GM19238 (cell line): ENCODE results near the gene HLF.

ENCODE experiments used
- DNase-seq: peaks from one replicate; pipeline ENCODE4 v3.0.0; 2011; ENCODE audit warnings: low spot score; ENCODE audit not compliant: insufficient read length

The HLF gene

DNA sequence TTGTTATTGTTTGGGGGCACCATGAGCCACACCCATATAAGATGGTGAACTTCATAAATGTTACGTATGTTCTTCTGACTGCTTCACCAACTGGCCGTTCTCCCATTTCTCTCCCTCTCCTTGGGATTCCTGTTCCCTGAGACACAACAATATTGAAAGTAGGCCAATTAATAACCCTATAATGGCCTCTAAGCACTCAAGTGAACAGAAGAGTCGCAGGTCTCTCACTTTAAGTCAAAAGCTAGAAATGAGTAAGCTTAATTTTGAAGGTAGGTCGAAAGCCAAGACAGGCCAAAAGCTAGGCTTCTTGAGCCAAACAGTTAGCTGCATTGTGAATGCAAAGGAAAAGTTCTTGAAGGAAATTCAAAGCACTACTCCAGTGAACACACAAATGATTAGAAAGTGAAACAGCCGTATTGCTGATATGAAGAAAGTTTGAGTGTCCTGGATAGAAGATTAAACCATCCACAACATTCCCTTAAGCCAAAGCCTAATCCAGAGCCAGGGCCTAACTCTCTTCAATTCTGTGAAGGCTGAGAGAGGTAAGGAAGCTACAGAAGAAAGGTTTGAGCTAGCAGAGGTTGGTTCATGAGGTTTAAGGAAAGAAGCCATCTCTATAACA lies 25.8 kb downstream of the HLF start:
- no peak for DNase-seq

DNA sequence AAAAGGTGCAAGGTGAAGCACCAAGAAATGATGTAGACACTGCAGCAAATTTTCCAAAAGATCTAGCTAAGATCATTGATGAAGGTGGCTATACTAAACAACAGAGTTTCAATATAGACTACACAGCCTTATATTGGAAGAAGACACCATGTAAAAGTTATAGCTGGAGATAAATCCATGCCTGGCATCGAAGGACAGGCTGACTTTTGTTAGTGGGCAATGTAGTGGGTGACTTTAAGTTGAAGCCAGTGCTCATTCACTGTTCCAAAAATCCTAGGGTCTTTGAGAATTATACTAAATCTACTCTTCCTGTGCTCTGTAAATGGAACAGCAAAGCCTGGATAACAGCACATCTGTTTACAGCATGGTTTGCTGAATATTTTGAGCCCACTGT lies 26.4 kb downstream of the HLF start:
- DNase-seq: no peak

DNA sequence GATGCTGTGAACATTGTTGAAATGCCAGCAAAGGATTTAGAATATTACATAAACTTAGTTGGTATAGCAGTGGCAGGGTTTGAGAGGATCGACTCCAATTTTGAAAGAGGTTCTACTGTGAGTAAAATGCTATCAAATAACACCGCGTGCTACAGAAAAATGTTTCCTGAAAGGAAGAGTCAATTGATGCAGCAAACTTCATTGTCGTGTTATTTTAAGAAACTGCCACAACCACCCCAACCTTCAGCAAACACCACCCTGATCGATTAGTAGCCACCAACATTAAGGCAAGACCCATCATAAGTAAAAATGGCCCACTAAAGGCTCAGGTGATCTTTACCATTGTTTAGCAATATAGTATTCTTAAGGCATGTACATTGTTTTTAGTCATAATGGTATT lies 27.3 kb downstream of the HLF start:
- DNase-seq: no peak

DNA sequence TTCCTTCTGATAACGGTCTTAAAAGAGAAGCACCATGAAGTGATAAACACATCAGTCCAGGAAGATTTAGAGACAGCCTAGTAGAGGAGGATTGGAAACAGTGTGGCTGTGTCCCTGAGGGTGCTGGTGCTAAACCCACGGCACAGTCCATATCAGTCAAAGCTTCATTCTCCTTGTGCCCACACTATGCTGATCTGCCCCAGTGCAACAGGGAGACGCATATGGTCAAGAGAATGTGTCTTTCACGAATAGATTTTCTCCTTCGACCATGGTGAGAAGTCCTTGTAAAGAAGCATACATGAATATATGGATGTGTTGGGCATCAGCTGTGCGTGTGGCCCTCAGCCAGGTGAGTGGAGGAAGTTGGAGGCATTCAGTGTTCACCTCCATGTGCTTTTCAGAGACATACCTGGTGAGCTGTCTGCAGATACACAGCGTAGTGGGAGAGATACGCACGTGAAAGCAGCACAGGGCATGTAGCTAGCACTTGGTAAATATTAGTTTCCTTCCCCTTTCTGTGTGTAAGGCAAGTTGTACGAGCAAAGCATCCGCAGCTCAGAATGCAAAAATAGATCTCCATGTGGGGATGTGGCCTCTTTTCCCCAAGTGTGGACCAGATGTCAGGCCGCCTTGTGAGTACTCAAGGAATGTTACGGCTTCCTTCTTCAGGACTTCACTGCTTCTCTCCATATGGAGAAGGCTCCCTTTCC lies 29.4 kb downstream of the HLF start:
- DNase-seq: no peak

DNA sequence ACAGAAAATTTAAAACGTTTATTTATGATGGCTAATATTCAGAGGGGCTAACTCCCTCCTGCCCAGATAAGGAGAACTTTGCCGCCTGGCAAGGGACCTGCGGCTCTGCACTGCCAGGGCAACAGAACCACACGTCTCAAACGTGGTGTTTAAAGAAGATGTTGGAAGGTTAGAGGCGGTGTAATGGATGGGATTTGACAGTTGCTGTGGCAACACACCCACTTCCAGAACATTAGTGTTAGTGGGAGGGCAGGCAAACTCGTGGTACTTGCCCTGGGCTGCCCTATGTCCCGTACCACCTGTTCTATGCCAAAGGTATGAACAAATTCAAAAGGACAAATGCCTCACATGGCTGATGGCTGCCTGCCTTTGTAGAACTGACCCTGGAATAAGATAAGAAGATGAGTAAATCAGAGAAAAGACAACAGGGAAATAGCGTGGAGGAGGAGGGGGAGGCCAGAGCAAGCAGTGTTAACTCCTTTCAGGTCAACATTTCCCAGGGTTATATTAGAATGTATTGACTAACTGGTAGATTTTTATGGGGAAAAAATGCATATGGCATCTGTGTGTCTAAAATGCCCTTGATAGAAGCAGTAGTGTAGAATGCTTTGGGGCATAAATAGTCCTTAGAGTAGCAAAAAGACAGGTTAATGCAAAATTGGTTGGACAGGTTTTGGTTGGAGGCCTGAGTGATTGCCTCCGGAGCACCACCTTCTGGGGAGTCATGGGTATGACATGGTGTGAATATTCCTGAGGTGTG lies 30.8 kb downstream of the HLF start:
- peak; percentile 54 for DNase-seq

DNA sequence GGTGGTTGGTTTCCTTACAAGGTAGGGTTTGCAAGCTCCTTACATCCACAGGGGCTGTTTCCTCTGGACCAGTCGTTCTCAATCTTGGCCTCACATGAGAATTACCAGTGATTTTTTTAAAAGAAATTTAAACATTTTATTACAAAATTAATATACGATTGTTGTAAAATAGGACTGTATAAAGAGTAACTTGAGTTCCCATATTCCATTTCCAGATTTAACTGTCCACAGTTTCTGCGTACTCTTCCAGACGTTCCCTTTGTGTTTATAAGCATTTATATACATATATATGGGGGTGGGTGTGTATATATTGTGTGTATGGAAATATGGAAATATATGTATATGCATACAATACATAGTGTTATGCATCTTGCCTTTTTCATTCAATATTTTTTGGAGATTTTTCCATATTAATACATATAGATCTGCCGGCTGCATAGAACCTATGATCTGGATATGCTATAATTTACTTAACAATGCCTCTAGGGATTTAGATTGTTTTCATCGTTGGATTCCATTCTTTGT lies 31.5 kb downstream of the HLF start:
- DNase-seq: no peak

DNA sequence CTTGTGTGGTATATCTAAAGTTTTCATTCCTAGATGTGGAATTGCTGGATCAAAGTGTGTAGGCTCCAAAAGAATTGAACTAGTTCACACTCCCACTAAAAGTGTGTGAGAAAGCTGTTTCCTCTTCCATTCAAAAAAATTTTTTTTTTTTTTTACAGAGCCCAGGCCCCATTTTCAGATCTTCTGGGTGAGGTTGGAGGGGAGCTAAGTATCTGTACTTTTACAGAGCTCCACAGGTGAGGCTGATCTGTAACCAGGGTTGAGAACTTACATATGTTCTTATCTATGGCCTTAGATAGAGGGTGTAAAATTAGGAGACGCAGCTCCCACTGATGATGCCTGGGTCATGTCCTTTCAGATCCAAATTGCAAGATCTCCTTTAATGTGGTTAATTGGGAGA lies 31.9 kb downstream of the HLF start:
- DNase-seq: no peak

DNA sequence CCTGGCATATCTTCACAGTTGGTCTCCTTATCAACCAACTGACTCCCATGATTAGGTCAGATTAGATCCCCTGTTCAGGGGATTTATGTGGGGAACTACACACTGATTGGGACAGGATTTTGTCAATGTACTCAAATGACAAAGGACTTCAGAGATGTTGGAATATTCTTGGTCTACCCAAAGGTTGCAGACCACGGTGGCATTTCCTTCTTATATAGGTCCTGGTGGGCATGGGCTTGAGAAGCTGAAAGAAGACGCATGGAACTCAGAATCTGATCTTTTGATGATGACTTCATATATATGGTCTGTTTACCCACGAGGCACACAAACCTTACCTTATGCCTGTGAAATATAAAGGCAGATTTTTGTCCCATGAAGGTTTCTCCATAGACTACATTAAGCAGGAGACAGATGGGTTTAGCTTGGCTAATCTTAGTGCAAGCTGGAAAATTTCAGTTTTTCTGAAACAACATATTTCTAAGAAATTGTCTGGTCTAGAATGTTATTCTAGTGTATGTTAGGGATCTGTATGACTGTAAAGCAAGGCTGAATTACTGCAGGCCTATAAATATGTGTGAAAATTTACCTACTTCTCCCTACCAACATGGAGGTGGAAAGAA lies 33.5 kb downstream of the HLF start:
- DNase-seq: no peak

DNA sequence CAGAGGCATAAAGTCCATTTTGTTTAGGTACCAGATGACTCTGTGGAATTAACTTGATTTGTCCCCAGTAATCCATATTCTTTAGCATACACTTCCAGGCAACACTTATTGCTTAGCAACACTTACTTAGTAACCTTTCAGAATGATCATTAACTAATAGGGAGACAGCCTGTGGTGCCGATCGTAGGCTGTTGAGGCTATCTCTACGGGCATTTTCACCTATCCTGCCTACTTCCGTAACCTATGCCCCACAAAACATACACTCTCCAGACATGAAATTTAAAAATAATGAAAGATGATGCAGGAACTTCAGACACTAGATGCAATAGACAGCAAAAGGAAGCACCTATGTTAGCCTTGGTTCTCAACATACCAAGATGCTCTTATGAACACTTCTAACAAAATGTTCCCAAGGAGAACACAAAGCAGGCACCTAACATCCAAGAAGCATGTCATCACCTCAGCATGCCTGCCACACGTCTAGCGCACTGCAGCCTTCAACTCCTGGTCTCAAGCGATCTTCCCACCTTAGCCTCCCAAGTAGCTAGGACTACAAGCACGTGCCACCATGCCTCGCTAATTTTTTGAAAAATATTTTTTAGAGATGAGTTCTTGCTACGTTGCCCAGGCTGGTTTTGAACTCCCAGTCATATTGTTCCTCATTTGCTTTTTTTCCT lies 34.5 kb downstream of the HLF start:
- no peak for DNase-seq

DNA sequence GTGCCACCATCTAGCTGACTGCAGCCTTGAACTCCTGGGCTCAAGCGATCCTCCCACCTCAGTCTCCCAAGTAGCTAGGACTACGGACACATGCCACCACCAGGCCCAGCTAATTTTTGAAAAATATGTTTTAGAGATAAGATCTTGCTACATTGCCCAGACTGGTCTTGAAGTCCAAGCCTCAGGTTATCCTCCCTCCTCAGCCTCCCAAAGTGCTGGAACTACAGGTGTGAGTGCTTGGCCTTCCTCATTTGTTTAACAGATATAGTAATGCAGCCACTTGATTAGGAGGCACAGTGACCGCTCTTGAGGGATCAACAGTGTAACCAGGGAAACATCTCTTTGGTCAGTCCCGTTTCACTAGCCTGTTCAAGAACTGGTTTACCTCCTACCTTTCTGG lies 35.1 kb downstream of the HLF start:
- DNase-seq: no peak

DNA sequence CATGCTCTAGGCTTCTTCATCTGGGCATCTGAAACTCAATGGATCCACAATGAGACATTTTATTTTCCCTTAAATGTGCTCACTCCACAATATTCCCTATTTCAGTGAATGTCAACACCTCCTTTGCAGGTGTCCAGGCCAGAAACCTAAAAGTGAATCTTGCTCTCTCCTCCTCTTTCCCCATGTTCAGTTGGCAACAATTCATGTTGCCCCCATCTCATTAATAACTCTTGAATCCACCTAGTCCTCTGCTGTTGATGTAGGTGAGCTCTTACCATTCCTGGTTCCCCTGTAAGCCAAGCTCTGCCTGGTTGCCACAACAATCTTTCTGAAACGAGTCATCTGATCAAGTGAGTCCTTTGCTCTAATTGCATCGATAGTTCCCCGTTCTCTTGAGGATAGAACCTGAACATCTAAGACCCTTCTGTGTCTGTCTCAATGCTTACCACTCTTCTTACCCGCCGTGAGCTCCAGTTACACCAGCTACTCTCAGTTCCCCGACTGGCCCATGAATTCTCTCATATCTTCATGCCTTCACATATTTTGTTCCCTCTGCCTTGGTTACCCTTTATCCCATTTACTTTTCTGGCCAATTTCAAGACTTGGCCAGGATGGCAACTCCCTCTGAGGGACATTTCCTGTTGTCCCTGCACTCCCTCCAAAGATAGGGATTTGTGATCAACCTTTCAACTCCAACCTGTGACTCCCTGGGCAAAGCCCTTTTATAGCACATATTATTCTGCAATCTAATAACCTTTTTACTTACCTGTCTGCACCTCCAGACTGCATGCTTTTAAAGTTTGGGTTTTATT lies 35.9 kb downstream of the HLF start:
- no peak for DNase-seq

DNA sequence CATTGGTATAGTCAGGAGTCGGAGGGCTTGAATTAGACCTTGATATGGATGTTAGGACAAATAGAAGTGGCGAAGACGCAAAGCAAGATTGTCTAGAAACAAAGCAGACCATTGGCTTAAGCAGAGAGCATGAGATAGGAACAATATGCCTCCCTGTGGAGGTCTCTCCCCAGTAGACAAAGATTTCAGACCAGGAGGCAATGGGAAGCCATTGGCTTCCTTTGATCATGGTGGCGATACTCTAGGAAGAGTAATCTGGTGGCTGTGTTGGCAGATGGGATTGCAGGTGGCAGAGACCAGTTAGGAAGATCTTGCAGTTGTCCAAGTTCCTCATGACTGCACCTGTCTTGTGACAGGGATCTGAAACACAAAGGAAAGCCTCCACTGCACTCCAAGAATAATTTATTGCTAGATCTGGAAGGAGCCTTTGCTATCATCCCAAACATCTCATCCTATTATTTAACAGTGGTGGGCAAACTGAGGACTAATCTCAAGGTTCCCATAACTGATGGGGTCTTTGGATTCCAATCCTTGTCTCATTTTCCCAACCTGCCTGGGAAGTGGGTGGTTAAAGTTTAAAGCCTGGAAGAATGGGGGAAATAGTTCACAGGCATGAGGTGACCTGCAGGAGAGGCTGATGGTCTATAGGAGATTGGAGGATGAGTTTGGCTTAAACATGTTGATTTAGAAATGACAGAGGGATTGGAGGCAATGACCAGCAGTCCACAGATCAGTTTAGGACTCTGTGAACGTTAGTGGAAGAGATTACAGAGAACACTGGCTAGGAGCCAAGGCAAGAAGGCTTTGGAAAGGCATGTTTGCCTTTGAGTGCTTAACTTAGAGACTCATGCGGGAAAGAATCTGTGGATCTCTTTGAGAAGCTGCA lies 37.0 kb downstream of the HLF start:
- DNase-seq: no peak

DNA sequence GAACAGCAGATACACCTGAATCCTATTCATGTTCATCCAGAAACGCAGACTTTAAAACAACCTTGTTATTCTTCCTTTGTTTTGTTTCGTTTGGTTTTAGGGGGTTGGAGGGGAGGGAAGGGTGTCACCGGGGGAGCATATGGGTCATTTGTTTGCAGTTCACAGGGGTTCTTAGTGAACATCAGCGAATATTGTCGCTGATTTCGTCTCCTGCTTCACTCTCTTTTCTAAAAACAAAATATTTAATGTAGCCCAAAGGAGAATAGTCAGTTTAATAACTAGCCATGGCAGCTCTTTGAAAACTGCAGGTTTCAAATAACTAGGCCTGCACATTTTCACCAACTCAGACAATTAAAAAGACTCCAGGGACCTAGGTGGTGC lies 37.6 kb downstream of the HLF start:
- no peak for DNase-seq

DNA sequence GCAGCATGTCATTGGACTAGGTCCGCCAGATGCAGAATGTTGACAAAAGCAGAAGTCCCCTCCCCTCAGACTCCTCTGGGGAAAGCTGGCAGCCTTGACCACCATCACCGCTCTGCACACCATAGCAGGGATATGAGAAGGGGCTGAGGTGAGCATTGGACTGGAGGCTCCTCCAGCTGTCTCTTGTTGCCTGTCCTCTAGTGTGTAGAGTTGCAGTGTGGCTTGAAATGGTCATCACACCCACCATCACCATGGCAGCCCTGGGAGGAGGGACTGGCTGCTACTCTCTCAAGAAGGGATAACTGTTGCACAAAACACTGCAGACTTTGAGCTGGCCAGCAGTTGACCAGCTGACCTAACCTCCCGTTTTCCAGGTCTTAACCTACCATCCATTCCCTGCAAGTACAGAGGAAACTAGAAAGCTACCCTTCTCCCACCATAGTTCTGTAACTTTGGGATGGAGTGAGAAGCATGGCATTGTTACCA lies 38.3 kb downstream of the HLF start:
- no peak for DNase-seq

DNA sequence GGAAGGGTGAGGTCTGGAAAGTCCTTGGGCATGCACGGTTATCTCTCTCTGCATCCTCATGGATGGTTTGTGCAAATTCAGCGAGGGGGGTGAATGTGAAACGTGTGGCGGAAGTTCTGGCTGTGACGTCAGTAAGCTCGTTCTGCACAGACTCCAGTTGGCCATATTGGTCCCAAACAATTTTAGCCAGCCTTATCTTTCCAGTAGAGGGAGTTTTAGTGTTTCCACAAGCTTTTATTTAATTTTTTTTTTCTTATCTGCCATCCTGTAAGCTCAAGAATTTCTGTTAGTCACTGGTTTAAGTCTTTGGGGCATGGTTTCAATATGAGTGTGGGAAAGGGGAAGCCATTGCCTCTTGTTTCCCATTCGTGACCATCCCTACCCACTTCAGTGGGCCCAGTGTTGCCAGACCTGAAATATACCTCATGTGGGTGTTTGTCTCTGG lies 39.0 kb downstream of the HLF start:
- DNase-seq: no peak

DNA sequence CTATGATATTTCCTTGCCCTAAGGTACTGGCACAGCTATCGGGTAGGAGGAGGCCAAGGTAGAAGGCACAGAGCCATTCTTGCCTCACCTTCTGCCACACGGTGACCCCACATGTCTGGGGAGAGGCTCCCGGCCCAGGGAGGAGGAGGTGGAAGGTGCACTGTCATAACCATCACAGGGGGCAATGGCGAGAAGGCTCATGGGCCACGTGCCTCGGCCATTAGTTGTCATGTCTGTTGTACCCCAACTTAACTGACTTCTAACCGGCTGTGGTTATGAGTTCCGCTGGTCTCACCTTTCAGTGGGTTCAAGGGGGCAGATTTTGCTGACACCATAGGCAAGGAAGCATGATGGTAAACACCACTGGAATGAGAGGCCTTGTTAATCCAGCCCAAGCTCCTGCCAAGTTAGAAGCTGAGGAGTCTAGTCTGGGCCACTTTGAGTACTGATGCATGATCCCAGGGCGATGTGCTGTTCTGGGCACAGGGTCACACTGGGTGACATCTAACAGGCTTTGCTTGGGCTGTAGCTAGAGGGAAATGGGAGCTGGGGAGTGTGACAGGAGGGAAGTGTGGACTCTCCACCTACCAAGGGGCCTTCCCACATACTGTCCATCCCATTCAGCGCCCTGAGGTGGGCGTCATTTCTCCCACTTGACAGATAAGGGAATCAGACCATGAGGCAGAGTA lies 39.6 kb downstream of the HLF start:
- DNase-seq: no peak

DNA sequence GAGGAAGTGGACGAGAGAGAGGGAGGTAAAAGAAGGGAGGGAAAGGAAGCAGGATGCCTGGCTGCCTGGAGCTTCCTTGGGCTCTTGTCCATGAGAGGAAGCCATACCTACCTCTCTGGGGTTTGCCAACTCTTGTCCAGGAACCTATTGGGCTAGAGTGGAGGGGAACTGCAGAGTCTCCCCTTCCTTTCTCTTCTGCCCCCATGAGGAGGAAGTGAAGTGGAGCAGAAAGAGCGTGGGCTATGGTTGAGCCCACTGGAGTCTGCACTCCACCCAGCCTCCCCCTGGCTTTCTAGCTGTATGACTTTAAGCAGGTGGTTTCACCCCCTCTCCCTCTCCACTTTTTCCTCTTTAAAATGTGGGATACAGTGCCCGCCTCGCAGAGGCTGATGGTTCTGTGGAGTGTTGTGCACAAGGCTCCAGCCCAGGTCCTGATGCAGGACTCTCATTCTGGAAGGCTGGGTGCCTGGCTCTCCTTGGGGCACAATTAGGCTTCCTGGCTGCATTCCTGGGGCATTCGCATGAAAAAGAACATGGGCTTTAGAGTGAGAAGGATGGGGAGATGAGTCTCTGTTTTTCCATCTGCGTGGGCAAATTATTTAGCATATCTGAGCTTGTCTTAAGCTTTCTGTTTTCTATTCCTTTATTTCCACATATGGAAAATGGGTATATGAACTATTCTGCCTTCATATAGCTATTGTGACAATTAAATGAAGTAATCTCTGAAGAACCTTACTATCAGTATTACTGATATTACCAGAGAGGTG lies 40.7 kb downstream of the HLF start:
- no peak for DNase-seq

DNA sequence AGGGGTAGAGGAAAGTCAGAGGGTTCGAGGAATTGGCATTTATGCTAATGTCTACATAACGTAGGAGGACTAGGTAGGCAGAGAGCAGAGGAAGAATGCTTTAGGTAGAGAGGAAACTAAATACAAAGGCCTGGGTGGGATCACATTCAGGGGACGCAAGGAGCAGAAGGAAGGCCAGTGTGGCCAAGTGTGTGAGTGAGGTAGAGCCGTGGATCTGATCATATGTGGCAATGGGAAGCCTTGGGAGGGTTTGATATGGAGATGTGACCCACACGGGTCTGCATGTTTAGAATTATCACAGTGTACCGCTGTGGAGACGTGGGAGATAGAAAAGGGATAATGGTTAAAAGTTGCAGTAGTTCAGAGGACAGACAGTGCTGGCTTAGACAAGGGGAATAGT lies 43.1 kb downstream of the HLF start:
- DNase-seq: no peak
